HepG2 (cell line): ENCODE measurements around the gene SLC16A9. TPM values are rescaled to one million over a fixed set of nuclear protein-coding genes. Genes with fewer than 3 reads are reported as not detected.

Experiments used
- ATAC-seq: fragments of 200-7000 bp; cut with Tn5 transposase; 3 replicates; pipeline ENCODE4 v1.9.1; 2020; ENCODE audit warnings: mild to moderate bottlenecking, moderate library complexity
- BruUV-seq: library from RNA; stranded (reverse); fragments of 400-500 nt; replicated peaks from 2 replicates; lab custom pipeline; 2021; lab: Mats Ljungman, UMichigan
- CTCF ChIA-PET: fragments of 300-600 bp; formaldehyde crosslinking; extraction: SDS; loops from one replicate; lab custom pipeline; 2021; ENCODE audit warnings: low total read pairs, inconsistent platforms, low intra/inter-chr PET ratio; lab: Yijun Ruan, JAX
- POLR2A ChIA-PET: fragments of 350-600 bp; sonication (Branson Sonifier 250); formaldehyde crosslinking; loops from one replicate; lab custom pipeline; 2020; ENCODE audit warnings: antibody characterized with exemption, inconsistent platforms; lab: Yijun Ruan, JAX
- DNase-seq: peaks from one replicate; pipeline ENCODE4 v3.0.0-alpha.2; 2015; ENCODE audit warnings: low spot score
- FAIRE-seq: peaks from 3 replicates; lab custom pipeline; 2011; peaks lifted over from hg19 to GRCh38; lab: Jason Lieb, UNC
- H2AFZ ChIP-seq: one replicate; pipeline ENCODE4 v1.6.1; 2011; ENCODE audit warnings: low read length, inconsistent platforms
- H3K27ac ChIP-seq: fragments of 300-600 bp; 3 replicates; pipeline ENCODE4 v1.8.0; 2011; ENCODE audit warnings: mixed run types, mild to moderate bottlenecking, mixed read lengths, low read length, inconsistent platforms; ENCODE audit not compliant: insufficient read depth; ENCODE audit errors: extremely low read length
- H3K27me3 ChIP-seq, 2 experiments: fragments of 200-600 bp in 1 of 2; 2 replicates in 1 of 2; 3 replicates in 1 of 2; pipeline versions ENCODE4 v1.6.0 to v1.8.0; 2011; ENCODE audit warnings: low read length in 2 of 2, mild to moderate bottlenecking in 2 of 2, moderate library complexity in 2 of 2, inconsistent platforms in 1 of 2; ENCODE audit not compliant: insufficient read depth in 2 of 2, control insufficient read depth in 1 of 2
- H3K36me3 ChIP-seq, 2 experiments: fragments of 200-600 bp in 1 of 2; replicated peaks in 1 of 2; 2 replicates in 1 of 2; 3 replicates in 1 of 2; pipeline versions ENCODE4 v1.5.1 to v1.8.0; 2011; ENCODE audit warnings: low read length in 2 of 2, inconsistent platforms in 1 of 2; ENCODE audit not compliant: insufficient read depth in 2 of 2, control insufficient read depth in 1 of 2
- H3K4me1 ChIP-seq: 2 replicates; pipeline ENCODE4 v1.5.1; 2012; ENCODE audit warnings: low read length, inconsistent platforms; ENCODE audit not compliant: insufficient read depth
- H3K4me2 ChIP-seq: 2 replicates; pipeline ENCODE4 v1.6.0; 2011; ENCODE audit warnings: low read depth, low read length, inconsistent platforms
- H3K4me3 ChIP-seq, 3 experiments: fragments of 200-600 bp in 1 of 3; sonication (generic), shearing (Covaris generic) in 1 of 3; replicated peaks in 1 of 3; 2 replicates each; pipeline ENCODE4 v1.5.1; 2011 to 2016; ENCODE audit warnings: low read length in 3 of 3, inconsistent platforms in 2 of 3, low read depth in 2 of 3, mild to moderate bottlenecking in 2 of 3, control low read depth in 1 of 3, mixed read lengths in 1 of 3; ENCODE audit not compliant: insufficient read depth in 1 of 3
- H3K79me2 ChIP-seq: one replicate; pipeline ENCODE4 v1.6.1; 2011; ENCODE audit warnings: low read length, inconsistent platforms; ENCODE audit not compliant: insufficient read depth
- H3K9ac ChIP-seq: 2 replicates; pipeline ENCODE4 v1.6.0; 2011; ENCODE audit warnings: mild to moderate bottlenecking, low read depth, low read length, inconsistent platforms; ENCODE audit not compliant: insufficient read depth
- H3K9me3 ChIP-seq: 2 replicates; pipeline ENCODE4 v1.5.1; 2012; ENCODE audit warnings: mild to moderate bottlenecking, low read length
- H4K20me1 ChIP-seq: 2 replicates; pipeline ENCODE4 v1.6.0; 2011; ENCODE audit warnings: inconsistent platforms, mild to moderate bottlenecking, low read length, moderate library complexity; ENCODE audit not compliant: insufficient read depth
- ATF2 ChIP-seq: sonication (generic); formaldehyde crosslinking; IDR thresholded peaks from 2 replicates; pipeline ENCODE4 v1.4.0; 2020; ENCODE audit warnings: missing genetic modification reagents
- CBFB ChIP-seq: sonication (generic); formaldehyde crosslinking; IDR thresholded peaks from 2 replicates; pipeline ENCODE4 v1.4.0; 2020; ENCODE audit warnings: missing genetic modification reagents
- CREB1 ChIP-seq, 2 experiments: fragments of 450-650 bp in 1 of 2; IDR thresholded peaks; 2 replicates each; pipeline ENCODE4 v1.6.1; 2016 to 2017; ENCODE audit warnings: control low read depth in 1 of 2, mild to moderate bottlenecking in 1 of 2, missing compliant biosample characterization in 1 of 2, missing genetic modification characterization in 1 of 2
- IKZF4 ChIP-seq: sonication (generic); formaldehyde crosslinking; IDR thresholded peaks from 2 replicates; pipeline ENCODE4 v1.5.1; 2020; ENCODE audit warnings: borderline replicate concordance, mild to moderate bottlenecking, low read depth, missing genetic modification reagents; ENCODE audit errors: not compliant biosample characterization
- RBAK ChIP-seq: sonication (generic); formaldehyde crosslinking; IDR thresholded peaks from 2 replicates; pipeline ENCODE4 v1.5.1; 2020; ENCODE audit warnings: mild to moderate bottlenecking, missing genetic modification reagents
- TRAFD1 ChIP-seq: sonication (generic); formaldehyde crosslinking; IDR thresholded peaks from 2 replicates; pipeline ENCODE4 v1.5.1; 2020; ENCODE audit warnings: missing genetic modification reagents, mild to moderate bottlenecking, borderline replicate concordance
- TSC22D2 ChIP-seq: sonication (generic); formaldehyde crosslinking; IDR thresholded peaks from 2 replicates; pipeline ENCODE4 v1.5.1; 2020; ENCODE audit warnings: missing genetic modification reagents, mild to moderate bottlenecking, borderline replicate concordance
- ZNF33A ChIP-seq: sonication (generic); formaldehyde crosslinking; IDR thresholded peaks from 2 replicates; pipeline ENCODE4 v1.5.1; 2020; ENCODE audit warnings: missing genetic modification reagents, mild to moderate bottlenecking, moderate library complexity, borderline replicate concordance
- ZNF704 ChIP-seq: sonication (generic); formaldehyde crosslinking; IDR thresholded peaks from 2 replicates; pipeline ENCODE4 v1.8.1; 2023; ENCODE audit warnings: mild to moderate bottlenecking, inconsistent platforms, moderate library complexity, missing genetic modification reagents, borderline replicate concordance
- ZNF841 ChIP-seq: sonication (generic); formaldehyde crosslinking; IDR thresholded peaks from 2 replicates; pipeline ENCODE4 v1.8.1; 2023; ENCODE audit warnings: missing genetic modification reagents, borderline replicate concordance
- ZSCAN5A ChIP-seq: sonication (generic); formaldehyde crosslinking; IDR thresholded peaks from 2 replicates; pipeline ENCODE4 v1.8.0; 2022; ENCODE audit warnings: mild to moderate bottlenecking, missing genetic modification reagents, borderline replicate concordance
- WGBS: methylation state at CpG from one replicate; pipeline ENCODE4 v1.1.6; 2017; ENCODE audit warnings: low lambda C conversion rate; 5-methylcytosine and 5-hydroxymethylcytosine counted together
- in situ Hi-C: cut with HindIII; loops from 2 replicates; pipeline ENCODE4 v1.10.0; 2017; ENCODE audit warnings: low pct_unique_long_range_greater_than_20kb; ENCODE audit not compliant: extremely low pct_ligation_motif_present
- intact Hi-C: fragments of 100-400 bp; cut with micrococcal nuclease; formaldehyde crosslinking; loops from one replicate; pipeline ENCODE4 v1.10.0; 2022; ENCODE audit not compliant: unreplicated experiment
- polyA plus RNA-seq, 8 experiments: library from polyadenylated mRNA; depleted of rRNA in 3 of 8; stranded (reverse) in 7 of 8; unstranded in 1 of 8; fragments of >200 nt; fragmentation: Illumina TruSeq in 4 of 8; extraction: Trizol in 4 of 8; gene quantifications; 2 replicates each; pipeline versions ENCODE4 v1.2.1 to v1.2.3, GENCODE V29; 2011 to 2016; ENCODE audit warnings: low read depth in 4 of 8, missing spikeins in 1 of 8, mixed read lengths in 1 of 8; ENCODE audit not compliant: insufficient read depth in 1 of 8
- total RNA-seq, 5 experiments: library from RNA; depleted of rRNA; stranded (reverse); fragments of >200 nt; fragmentation: Illumina TruSeq; extraction: Trizol; gene quantifications; 2 replicates each; pipeline ENCODE4 v1.2.3, GENCODE V29; 2016; ENCODE audit warnings: low read depth in 1 of 5
- TF ChIP-seq, protein P1 (sequence below): IDR thresholded peaks from 2 replicates; pipeline ENCODE4 v1.6.1; 2016; ENCODE audit warnings: missing compliant biosample characterization, missing genetic modification reagents, borderline replicate concordance
- TF ChIP-seq, protein P2 (sequence below): sonication (generic); formaldehyde crosslinking; IDR thresholded peaks from 2 replicates; pipeline ENCODE4; 2020; ENCODE audit warnings: missing genetic modification reagents, mild to moderate bottlenecking, borderline replicate concordance

Gene SLC16A9
- total and polyA plus RNA-seq, 2 of the 13 experiments (the other 11 are each of a cell fraction or from before 2014, with no cell fraction given) = 0.01 to 0.09 TPM

- Histone ChIP-seq H3K4me3 (no peak overlapping the region), H3K4me1 (no peaks in the 10 kb centered on the region), H3K79me2 (no peaks in the 10 kb centered on the region), H3K36me3 (no peaks in the 10 kb centered on the region), H3K4me2 (no peak overlapping the region), H3K9ac (no peak overlapping the region), H2AFZ (no peak overlapping the region), H3K27me3 (no peaks in the 10 kb centered on the region), H3K9me3 (no peaks in the 10 kb centered on the region), H3K27ac (no peak overlapping the region), H4K20me1 (no peaks in the 10 kb centered on the region)
- no TSS peak for BruUV-seq
- ChIA-PET POLR2A (no interaction called here), CTCF (no interaction called here)
- ATAC-seq (peak; percentile 57; the same call in 2 of the 3 replicates), FAIRE-seq (no peak), DNase-seq (no peak)
- intact Hi-C loops = loop anchor here (5.0 kb wide), 1 partner anchor 507 kb away; no protein-coding TSS in a partner anchor
- in situ Hi-C loops = no loop called here
- WGBS = 0% methylated on average over 1 of the region's 1 CpG
- no peak for TF ChIP-seq ZNF841 (CRISPR knock-in tag)
- no peak for TF ChIP-seq ZNF33A (CRISPR knock-in tag)
- TF ChIP-seq TSC22D2 (CRISPR knock-in tag) = no peak
- no peak for TF ChIP-seq ATF2 (CRISPR knock-in tag)
- TF ChIP-seq, protein P1, sequence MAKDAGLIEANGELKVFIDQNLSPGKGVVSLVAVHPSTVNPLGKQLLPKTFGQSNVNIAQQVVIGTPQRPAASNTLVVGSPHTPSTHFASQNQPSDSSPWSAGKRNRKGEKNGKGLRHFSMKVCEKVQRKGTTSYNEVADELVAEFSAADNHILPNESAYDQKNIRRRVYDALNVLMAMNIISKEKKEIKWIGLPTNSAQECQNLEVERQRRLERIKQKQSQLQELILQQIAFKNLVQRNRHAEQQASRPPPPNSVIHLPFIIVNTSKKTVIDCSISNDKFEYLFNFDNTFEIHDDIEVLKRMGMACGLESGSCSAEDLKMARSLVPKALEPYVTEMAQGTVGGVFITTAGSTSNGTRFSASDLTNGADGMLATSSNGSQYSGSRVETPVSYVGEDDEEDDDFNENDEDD (CRISPR knock-in tag) = no peak
- no peak for TF ChIP-seq TRAFD1
- TF ChIP-seq ZNF704 (CRISPR knock-in tag) = no peak
- TF ChIP-seq RBAK = peak; percentile 57; the same call in 1 of the 2 replicates
- no peak for TF ChIP-seq CBFB
- TF ChIP-seq, protein P2, sequence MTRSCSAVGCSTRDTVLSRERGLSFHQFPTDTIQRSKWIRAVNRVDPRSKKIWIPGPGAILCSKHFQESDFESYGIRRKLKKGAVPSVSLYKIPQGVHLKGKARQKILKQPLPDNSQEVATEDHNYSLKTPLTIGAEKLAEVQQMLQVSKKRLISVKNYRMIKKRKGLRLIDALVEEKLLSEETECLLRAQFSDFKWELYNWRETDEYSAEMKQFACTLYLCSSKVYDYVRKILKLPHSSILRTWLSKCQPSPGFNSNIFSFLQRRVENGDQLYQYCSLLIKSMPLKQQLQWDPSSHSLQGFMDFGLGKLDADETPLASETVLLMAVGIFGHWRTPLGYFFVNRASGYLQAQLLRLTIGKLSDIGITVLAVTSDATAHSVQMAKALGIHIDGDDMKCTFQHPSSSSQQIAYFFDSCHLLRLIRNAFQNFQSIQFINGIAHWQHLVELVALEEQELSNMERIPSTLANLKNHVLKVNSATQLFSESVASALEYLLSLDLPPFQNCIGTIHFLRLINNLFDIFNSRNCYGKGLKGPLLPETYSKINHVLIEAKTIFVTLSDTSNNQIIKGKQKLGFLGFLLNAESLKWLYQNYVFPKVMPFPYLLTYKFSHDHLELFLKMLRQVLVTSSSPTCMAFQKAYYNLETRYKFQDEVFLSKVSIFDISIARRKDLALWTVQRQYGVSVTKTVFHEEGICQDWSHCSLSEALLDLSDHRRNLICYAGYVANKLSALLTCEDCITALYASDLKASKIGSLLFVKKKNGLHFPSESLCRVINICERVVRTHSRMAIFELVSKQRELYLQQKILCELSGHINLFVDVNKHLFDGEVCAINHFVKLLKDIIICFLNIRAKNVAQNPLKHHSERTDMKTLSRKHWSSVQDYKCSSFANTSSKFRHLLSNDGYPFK (CRISPR knock-in tag) = no peak
- TF ChIP-seq CREB1 (IDR thresholded peaks at IDR 0.05) = no peak
- no peak for TF ChIP-seq CREB1 (CRISPR knock-in tag; IDR thresholded peaks at IDR 0.05)
- TF ChIP-seq IKZF4 (CRISPR knock-in tag) = no peak
- no peak for TF ChIP-seq ZSCAN5A
Measured at GRCh38 chr10:59748834-59749233, 39.2 kb upstream of the SLC16A9 start.
